Naive B cell (primary cell): Measurements from ENCODE around the gene NAA10. TPM values are rescaled to one million over a fixed set of nuclear protein-coding genes. Genes with fewer than 3 reads are reported as not detected.
"Not testable (repeated sequence)": the region's sequence is repeated elsewhere in the genome, so short reads cannot be mapped to it uniquely, and the experiment has no call there.

Experiments used
- ATAC-seq, 2 donors: fragments of 150-1000 bp; cut with Tn5 transposase; 2 replicates each; pipeline ENCODE4 v1.10.0; 2021; ENCODE audit warnings: low read depth in 2 of 2, mild to moderate bottlenecking in 2 of 2, moderate library complexity in 2 of 2
- DNase-seq: peaks from one replicate; pipeline ENCODE4 v3.0.0; 2022
- H3K27ac Mint-ChIP-seq, 6 donors: one replicate each; pipeline ENCODE4 v1.8.0; 2020 to 2022; ENCODE audit warnings: mild to moderate bottlenecking in 6 of 6, mixed read lengths in 6 of 6, moderate library complexity in 5 of 6, inconsistent platforms in 2 of 6
- H3K27me3 Mint-ChIP-seq, 3 donors: one replicate each; pipeline ENCODE4 v1.8.0; 2021 to 2022; ENCODE audit warnings: mixed read lengths in 3 of 3, mild to moderate bottlenecking in 1 of 3
- H3K36me3 Mint-ChIP-seq, 2 donors: one replicate each; pipeline ENCODE4 v1.8.0; 2020 to 2022; ENCODE audit warnings: mixed read lengths in 2 of 2, inconsistent platforms in 1 of 2, mild to moderate bottlenecking in 1 of 2
- H3K4me1 Mint-ChIP-seq, 3 donors: one replicate each; pipeline ENCODE4 v1.8.0; 2020 to 2022; ENCODE audit warnings: mixed read lengths in 3 of 3, inconsistent platforms in 1 of 3, mild to moderate bottlenecking in 1 of 3, moderate library complexity in 1 of 3
- H3K4me3 Mint-ChIP-seq, 8 donors: one replicate each; pipeline ENCODE4 v1.8.0; 2020 to 2022; ENCODE audit warnings: mild to moderate bottlenecking in 8 of 8, mixed read lengths in 8 of 8, moderate library complexity in 8 of 8, inconsistent platforms in 2 of 8
- H3K9me3 Mint-ChIP-seq, 7 donors: one replicate each; pipeline ENCODE4 v1.8.0; 2020 to 2022; ENCODE audit warnings: mixed read lengths in 7 of 7, mild to moderate bottlenecking in 5 of 7, inconsistent platforms in 2 of 7, moderate library complexity in 1 of 7
- polyA plus RNA-seq, 6 donors: library from polyadenylated mRNA; unstranded; fragments of 300-500 nt; fragmentation: Illumina TruSeq; gene quantifications; one replicate each; pipeline ENCODE4 v1.2.3, GENCODE V29; 2021; ENCODE audit warnings: low read depth in 6 of 6

The NAA10 gene
- polyA plus RNA-seq, result 10 to 100 TPM; 52.6 to 98.7 (median 61.0) TPM

GRCh38 chrX:153934762-153935325 is at the start of gene NAA10:
Gene NAA10, minus strand, starts transcription at chrX:153935037. Its CDS starts 133 bp downstream, at chrX:153934904.
- peak within 1 kb of the TSS; percentile 78 to 92 (median 88) for H3K4me3 Mint-ChIP-seq
- H3K9me3 Mint-ChIP-seq, result peaks cover 0 to 6% (median 0%) of the 10 kb centered on the region in 7 donors
- H3K4me1 Mint-ChIP-seq, result peaks cover 20 to 38% (median 21%) of the 10 kb centered on the region in 3 donors
- peaks cover 0 to 11% of the 10 kb centered on the region in 2 donors for H3K36me3 Mint-ChIP-seq
- peak within 1 kb of the TSS; percentile 69 to 94 (median 81) for H3K27ac Mint-ChIP-seq
- DNase-seq (peak; percentile 63), ATAC-seq (peak; percentile 73 to 80)
- H3K27me3 Mint-ChIP-seq, result no peaks in the 10 kb centered on the region

GRCh38 chrX:153983321-153983801 is 48.5 kb upstream of the NAA10 start:
- Mint-ChIP-seq H3K4me1 (peaks cover 14 to 59% (median 30%) of the 10 kb centered on the region in 3 donors), H3K9me3 (no peaks in the 10 kb centered on the region), H3K27ac (peak overlapping the region; percentile 86 to 97 (median 92)), H3K4me3 (peak overlapping the region in 7 of 8 donors; percentile 38 to 85 (median 68)), H3K36me3 (no peaks in the 10 kb centered on the region), H3K27me3 (no peaks in the 10 kb centered on the region)
- no peak for DNase-seq
- peak; percentile 24 to 29 for ATAC-seq

GRCh38 chrX:153981771-153982533 is 47.1 kb upstream of the NAA10 start:
- Mint-ChIP-seq H3K27ac (peak overlapping the region; percentile 93 to 98 (median 95)), H3K4me1 (peaks cover 14 to 59% (median 30%) of the 10 kb centered on the region in 3 donors), H3K27me3 (no peaks in the 10 kb centered on the region), H3K4me3 (peak overlapping the region; percentile 60 to 87 (median 74)), H3K36me3 (no peaks in the 10 kb centered on the region), H3K9me3 (no peaks in the 10 kb centered on the region)
- ATAC-seq (no peak), DNase-seq (no peak)

- no peaks in the 10 kb centered on the region for H3K9me3 Mint-ChIP-seq
- H3K36me3 Mint-ChIP-seq, result no peaks in the 10 kb centered on the region
- peaks cover 14 to 56% (median 30%) of the 10 kb centered on the region in 3 donors for H3K4me1 Mint-ChIP-seq
- DNase-seq, result no peak
- H3K27ac Mint-ChIP-seq, result peak overlapping the region; percentile 91 to 98 (median 95)
- H3K27me3 Mint-ChIP-seq, result no peaks in the 10 kb centered on the region
- ATAC-seq, result no peak
- peak overlapping the region; percentile 60 to 87 (median 74) for H3K4me3 Mint-ChIP-seq
Observed at GRCh38 chrX:153981231-153981630, 46.4 kb upstream of the NAA10 start.

GRCh38 chrX:153980394-153980793 is 45.6 kb upstream of the NAA10 start:
- peak; percentile 18 for DNase-seq
- peak overlapping the region in 5 of 6 donors; percentile 53 to 98 (median 91) for H3K27ac Mint-ChIP-seq
- not testable (repeated sequence) for H3K9me3 Mint-ChIP-seq, H3K36me3 Mint-ChIP-seq, H3K27me3 Mint-ChIP-seq
- ATAC-seq, result peak; percentile 44 to 57
- H3K4me1 Mint-ChIP-seq, result peaks cover 17 to 52% (median 30%) of the 10 kb centered on the region in 3 donors
- H3K4me3 Mint-ChIP-seq, result peak overlapping the region; percentile 59 to 79 (median 73)

- H3K4me1 Mint-ChIP-seq, result peaks cover 9 to 25% (median 20%) of the 10 kb centered on the region in 3 donors
- no peak for DNase-seq
- no peaks in the 10 kb centered on the region for H3K27me3 Mint-ChIP-seq
- peak overlapping the region in 3 of 6 donors; percentile 72 to 93 (median 84) for H3K27ac Mint-ChIP-seq
- no peak for ATAC-seq
- peaks cover 4 to 7% of the 10 kb centered on the region in 2 donors for H3K36me3 Mint-ChIP-seq
- peak overlapping the region in 5 of 8 donors; percentile 26 to 92 (median 47) for H3K4me3 Mint-ChIP-seq
- no peaks in the 10 kb centered on the region for H3K9me3 Mint-ChIP-seq
Observed at GRCh38 chrX:153974726-153975286, 40.0 kb upstream of the NAA10 start.

GRCh38 chrX:153974003-153974725 is 39.3 kb upstream of the NAA10 start:
- ATAC-seq (no peak), DNase-seq (no peak)
- H3K9me3 Mint-ChIP-seq, result no peaks in the 10 kb centered on the region
- peaks cover 4 to 7% of the 10 kb centered on the region in 2 donors for H3K36me3 Mint-ChIP-seq
- peak overlapping the region; percentile 5 to 92 (median 86) for H3K4me3 Mint-ChIP-seq
- H3K4me1 Mint-ChIP-seq, result peaks cover 15 to 31% (median 25%) of the 10 kb centered on the region in 3 donors
- peak overlapping the region in 5 of 6 donors; percentile 76 to 98 (median 84) for H3K27ac Mint-ChIP-seq
- no peaks in the 10 kb centered on the region for H3K27me3 Mint-ChIP-seq

GRCh38 chrX:153973127-153974002 is 38.5 kb upstream of the NAA10 start:
- ATAC-seq, result no peak
- peaks cover 20 to 39% (median 29%) of the 10 kb centered on the region in 3 donors for H3K4me1 Mint-ChIP-seq
- no peaks in the 10 kb centered on the region for H3K27me3 Mint-ChIP-seq
- no peaks in the 10 kb centered on the region for H3K9me3 Mint-ChIP-seq
- H3K36me3 Mint-ChIP-seq, result peaks cover 4 to 7% of the 10 kb centered on the region in 2 donors
- no peak for DNase-seq
- H3K4me3 Mint-ChIP-seq, result peak overlapping the region; percentile 79 to 92 (median 88)
- peak overlapping the region; percentile 47 to 98 (median 91) for H3K27ac Mint-ChIP-seq

GRCh38 chrX:153972368-153973126 is 37.7 kb upstream of the NAA10 start, which contains the start of gene TMEM187:
Gene TMEM187, plus strand, starts transcription at chrX:153972754. Its CDS starts 9,309 bp downstream, at chrX:153982063.
- ATAC-seq, result peak; percentile 48 to 50
- Mint-ChIP-seq H3K4me3 (peak within 1 kb of the TSS; percentile 87 to 100 (median 100)), H3K36me3 (peaks cover 4 to 7% of the 10 kb centered on the region in 2 donors)

GRCh38 chrX:153971450-153972367 is 36.9 kb upstream of the NAA10 start, which contains the start of gene HCFC1:
Gene HCFC1, minus strand, starts transcription at chrX:153971818. Its CDS starts 978 bp downstream, at chrX:153970840.
- H3K9me3 Mint-ChIP-seq, result no peaks in the 10 kb centered on the region
- peak; percentile 49 to 53 for ATAC-seq
- H3K27me3 Mint-ChIP-seq, result no peaks in the 10 kb centered on the region
- H3K27ac Mint-ChIP-seq, result peak within 1 kb of the TSS; percentile 98 to 100 (median 100)
- peaks cover 35 to 56% (median 42%) of the 10 kb centered on the region in 3 donors for H3K4me1 Mint-ChIP-seq
- peaks cover 4 to 7% of the 10 kb centered on the region in 2 donors for H3K36me3 Mint-ChIP-seq
- peak; percentile 94 for DNase-seq
- peak within 1 kb of the TSS; percentile 87 to 100 (median 100) for H3K4me3 Mint-ChIP-seq

More at GRCh38 chrX:153972368-153973126, 37.7 kb upstream of the NAA10 start, which contains the start of gene TMEM187:
- peak; percentile 91 for DNase-seq
- Mint-ChIP-seq H3K9me3 (no peaks in the 10 kb centered on the region), H3K27me3 (no peaks in the 10 kb centered on the region), H3K4me1 (peaks cover 28 to 48% (median 37%) of the 10 kb centered on the region in 3 donors), H3K27ac (peak within 1 kb of the TSS; percentile 98 to 100 (median 100))
